Activated CD8-positive, alpha-beta memory T cell treated with anti-CD3 and anti-CD28 coated beads for 36 hours (primary cell): ENCODE data around the gene CS. TPM values are rescaled to one million over a fixed set of nuclear protein-coding genes. Genes with fewer than 3 reads are reported as not detected.

Source experiments
- CTCF ChIA-PET: fragments of 350-600 bp; sonication (Branson Sonifier 250); formaldehyde crosslinking; loops from one replicate; lab custom pipeline; 2021; ENCODE audit warnings: antibody characterized with exemption; lab: Charles Lee
- POLR2A ChIA-PET: fragments of 350-600 bp; sonication (Branson Sonifier 250); formaldehyde crosslinking; loops from one replicate; lab custom pipeline; 2021; ENCODE audit warnings: antibody characterized with exemption; lab: Charles Lee
- total RNA-seq, 2 experiments: library from RNA; stranded (reverse); gene quantifications; one replicate each; pipeline ENCODE4 v1.2.3, GENCODE V29; 2021

The CS gene
- total RNA-seq, 2 experiments from 2014 or later, result 275 to 283 TPM

DNA sequence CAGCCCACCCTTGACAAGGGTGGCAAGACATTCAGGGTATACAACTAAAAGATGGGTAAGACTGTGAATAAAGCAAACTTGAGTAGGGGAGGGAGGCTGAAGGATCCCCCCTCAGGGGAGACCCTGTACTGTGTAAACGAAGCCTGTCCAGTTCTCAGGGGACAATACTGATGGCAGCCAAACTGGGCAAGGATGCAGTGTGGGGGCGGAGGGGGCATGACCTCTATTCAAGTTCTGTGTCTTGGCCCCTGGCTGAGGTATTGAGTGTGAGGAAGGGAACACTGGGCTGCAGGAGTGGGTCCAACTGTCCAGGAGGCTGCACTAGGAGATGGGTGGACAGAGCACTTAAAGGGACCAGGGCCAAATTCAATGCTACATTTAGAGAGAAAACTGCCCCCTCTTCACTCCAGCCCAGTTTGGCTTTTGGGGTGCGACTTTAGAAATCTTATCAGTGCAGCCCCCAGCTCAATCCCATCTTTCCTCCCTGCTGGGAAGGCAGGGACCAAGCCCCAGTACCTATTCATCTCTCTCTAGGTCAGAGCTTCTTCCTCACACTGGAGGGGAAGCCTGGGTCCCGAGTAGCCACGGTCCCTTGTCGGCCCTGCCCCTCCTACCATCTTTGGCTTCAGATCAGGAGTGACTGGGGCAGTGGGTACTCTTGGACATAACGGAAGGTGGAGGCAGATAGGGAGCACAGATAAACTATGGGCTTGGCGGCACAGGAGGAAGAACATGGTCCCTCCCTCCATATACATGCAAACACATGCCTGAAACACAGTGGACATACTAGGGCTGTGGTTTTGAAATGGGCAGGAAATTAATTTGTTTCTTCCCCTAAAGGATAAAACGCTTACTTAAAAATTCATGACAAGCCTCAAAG, 58.5 kb downstream of the CS start:
- POLR2A ChIA-PET, result no interaction called here

DNA sequence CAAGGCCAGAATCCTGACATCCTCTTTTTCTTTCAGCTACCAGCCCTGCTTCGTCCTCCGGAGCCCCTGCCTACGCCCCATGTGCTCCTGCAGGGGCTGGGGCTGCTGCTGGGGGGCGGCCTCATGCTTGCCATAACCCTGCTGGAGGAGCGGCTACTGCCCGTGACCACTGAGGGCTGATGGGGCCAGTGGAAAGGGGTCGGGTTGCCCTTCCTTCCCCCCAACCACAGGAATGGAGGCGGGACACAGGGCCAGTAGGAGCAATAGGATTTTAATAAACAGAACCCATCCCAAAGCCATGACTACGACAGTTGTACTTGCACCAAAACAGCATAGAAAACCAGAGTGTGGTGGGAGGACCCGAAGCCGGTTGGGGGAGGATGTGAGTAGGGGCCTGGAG, 62.6 kb downstream of the CS start:
- ChIA-PET CTCF (interaction anchor here (0.6 kb wide), 1 partner anchor 275 kb away, joined by 3 read pairs; no protein-coding TSS in a partner anchor), POLR2A (interaction anchor here (1.2 kb wide), 1 partner anchor 16 kb away, joined by 3 read pairs; the partner anchor contains the start of gene RNF41)

More for the DNA sequence above, 58.5 kb downstream of the CS start:
- CTCF ChIA-PET, result no interaction called here

DNA sequence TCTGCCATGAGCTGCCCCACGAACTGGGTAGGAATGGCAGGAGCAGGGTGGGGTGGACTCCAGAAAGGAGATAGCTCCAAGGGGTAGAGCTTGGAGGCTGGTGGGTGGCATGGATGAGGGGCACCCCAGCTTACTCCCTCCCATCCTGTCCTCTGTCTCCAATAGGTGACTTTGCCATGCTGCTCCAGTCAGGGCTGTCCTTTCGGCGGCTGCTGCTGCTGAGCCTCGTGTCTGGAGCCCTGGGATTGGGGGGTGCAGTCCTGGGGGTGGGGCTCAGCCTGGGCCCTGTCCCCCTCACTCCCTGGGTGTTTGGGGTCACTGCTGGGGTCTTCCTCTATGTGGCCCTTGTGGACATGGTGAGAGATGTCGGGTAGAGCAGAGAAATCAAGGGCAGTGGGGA, 63.1 kb downstream of the CS start:
- ChIA-PET CTCF (no interaction called here), POLR2A (interaction anchor here (0.6 to 1.2 kb wide), 2 partner anchors 15 to 192 kb away, joined by 3 to 4 read pairs; partner anchors contain the start of gene RNF41)

GRCh38 chr12:56236091-56236490, 64.0 kb downstream of the CS start:
- POLR2A ChIA-PET, result interaction anchor here (0.6 kb wide), 1 partner anchor 193 kb away, joined by 4 read pairs; no protein-coding TSS in a partner anchor
- CTCF ChIA-PET, result interaction anchor here (0.5 to 1.2 kb wide), 2 partner anchors 15 to 46 kb away, joined by 3 to 5 read pairs; partner anchors contain the start of gene SMARCC2

GRCh38 chr12:56234746-56235436, 65.2 kb downstream of the CS start:
- ChIA-PET CTCF (no interaction called here), POLR2A (no interaction called here)

- CTCF ChIA-PET, result interaction anchor here (1.3 kb wide), 1 partner anchor 42 kb away, joined by 3 read pairs; the partner anchor contains the start of gene SMARCC2
- POLR2A ChIA-PET, result no interaction called here
Observed at GRCh38 chr12:56231184-56231582, 68.9 kb downstream of the CS start.

DNA sequence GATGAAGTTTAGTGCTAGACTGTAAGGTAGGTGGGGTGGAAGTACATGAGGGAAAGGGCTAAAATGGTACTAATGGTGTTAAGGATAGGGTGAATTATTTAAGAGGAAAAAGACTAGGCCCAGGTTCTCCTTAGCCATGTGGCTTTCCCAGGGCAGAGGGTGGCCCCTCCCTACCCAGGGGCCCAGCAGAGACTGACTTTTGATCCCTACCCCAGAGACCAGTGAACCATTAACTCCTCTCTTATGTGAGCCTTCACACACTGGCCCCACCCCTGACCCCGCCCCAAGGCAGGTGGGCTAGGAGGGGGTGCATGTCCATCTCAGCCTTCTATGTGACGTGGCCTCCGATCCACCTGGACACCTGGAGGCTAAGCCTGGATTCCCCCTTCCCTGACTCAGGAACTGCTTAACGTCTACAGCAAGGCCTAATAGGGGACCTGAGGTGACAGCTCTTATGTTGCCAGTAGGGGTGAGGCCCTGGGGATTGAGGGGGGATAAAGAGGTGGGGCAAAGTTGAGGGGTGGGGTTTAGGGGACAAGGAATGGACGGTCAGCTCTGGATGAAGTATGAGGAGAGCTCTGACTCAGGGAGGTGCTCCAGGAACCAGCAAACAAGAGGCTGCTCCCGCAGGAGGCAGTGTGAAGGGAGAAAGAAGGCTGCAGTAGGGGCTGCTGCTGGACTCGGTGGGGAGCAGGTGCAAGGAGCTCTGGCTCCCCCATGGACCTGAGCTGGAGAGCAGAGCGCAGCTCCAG, 69.5 kb downstream of the CS start:
- ChIA-PET CTCF (interaction anchor here (1.3 kb wide), 1 partner anchor 41 kb away, joined by 3 read pairs; the partner anchor contains the start of gene SMARCC2), POLR2A (interaction anchor here (0.7 kb wide), 1 partner anchor 113 kb away, joined by 6 read pairs; the partner anchor contains the start of gene ZC3H10)

GRCh38 chr12:56229916-56230431, 70.2 kb downstream of the CS start, which contains the start of gene SLC39A5:
TSS of gene SLC39A5 (plus strand) at chr12:56230051. CDS start at chr12:56231275, 1,224 bp downstream.
- CTCF ChIA-PET, result interaction anchor here (1.3 kb wide), 1 partner anchor 40 kb away, joined by 3 read pairs; the partner anchor contains the start of gene SMARCC2
- POLR2A ChIA-PET, result interaction anchor here (0.7 kb wide), 1 partner anchor 112 kb away, joined by 6 read pairs; the partner anchor contains the start of gene ZC3H10

DNA sequence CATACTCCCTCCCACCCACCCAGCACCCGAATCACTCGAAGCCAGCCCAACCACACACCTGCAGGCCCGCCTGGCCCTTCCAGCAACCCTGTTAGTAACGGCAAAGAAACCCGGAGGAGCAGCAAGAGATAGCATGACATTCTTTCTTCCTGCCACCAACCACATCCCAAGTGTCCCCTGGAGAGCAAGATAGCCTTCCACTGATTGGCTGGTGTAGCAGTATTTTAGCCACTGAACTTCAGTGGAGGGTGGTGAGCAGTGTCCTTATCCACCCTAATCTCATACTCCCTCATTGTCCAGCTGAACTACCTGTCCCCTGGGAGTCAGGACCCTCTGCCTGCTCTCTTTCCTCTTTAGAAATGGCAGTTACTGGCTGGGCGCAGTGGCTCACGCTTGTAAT, 71.0 kb downstream of the CS start:
- ChIA-PET CTCF (interaction anchor here (0.6 kb wide), 1 partner anchor 39 kb away, joined by 3 read pairs; no protein-coding TSS in a partner anchor), POLR2A (no interaction called here)

DNA sequence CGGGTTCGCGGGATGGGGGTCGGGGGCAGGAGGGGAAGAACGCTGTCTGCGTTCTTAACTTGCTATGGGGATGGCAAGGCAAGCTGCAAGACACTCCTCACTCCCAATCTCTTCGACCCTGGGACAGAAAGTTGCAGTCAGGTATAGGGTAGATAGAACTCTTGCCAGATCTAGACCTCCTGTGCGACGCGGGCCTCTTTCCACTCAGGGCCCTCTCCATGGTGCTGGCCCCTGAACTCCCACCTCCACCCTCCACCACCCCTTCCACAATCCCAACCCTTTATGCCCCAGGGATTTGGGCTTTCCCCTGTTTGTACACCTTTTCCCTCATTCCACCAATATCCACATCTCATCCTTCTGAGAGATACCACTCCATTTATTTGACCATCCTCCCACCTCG, 75.2 kb downstream of the CS start:
- POLR2A ChIA-PET, result no interaction called here
- CTCF ChIA-PET, result interaction anchor here (1.0 to 4.3 kb wide), 2 partner anchors 36 to 247 kb away, joined by 3 to 21 read pairs; partner anchors contain the start of gene SMARCC2

GRCh38 chr12:56224102-56224701, 75.9 kb downstream of the CS start, which contains the start of gene NABP2:
TSS of gene NABP2 (plus strand) at chr12:56224342. CDS start at chr12:56224857, 515 bp downstream.
- CTCF ChIA-PET, result interaction anchor here (0.7 to 4.3 kb wide), 3 partner anchors 35 to 264 kb away, joined by 3 to 21 read pairs (median 3); partner anchors contain the start of genes GLS2 and SMARCC2
- POLR2A ChIA-PET, result interaction anchor here (0.7 kb wide), 1 partner anchor 297 kb away, joined by 5 read pairs; the partner anchor contains the start of gene PYM1

GRCh38 chr12:56223571-56224101, 76.5 kb downstream of the CS start:
- ChIA-PET POLR2A (interaction anchor here (0.7 to 2.2 kb wide), 2 partner anchors 106 to 296 kb away, joined by 5 to 11 read pairs; partner anchors contain the start of genes PYM1, RPL41 and ZC3H10), CTCF (interaction anchor here (0.7 to 4.3 kb wide), 6 partner anchors 34 to 264 kb away, joined by 3 to 21 read pairs (median 4); partner anchors contain the start of genes ANKRD52, GLS2 and SMARCC2)

GRCh38 chr12:56222531-56222895, 77.6 kb downstream of the CS start:
- POLR2A ChIA-PET, result interaction anchor here (0.7 to 2.2 kb wide), 7 partner anchors 33 to 393 kb away, joined by 3 to 17 read pairs (median 4); partner anchors contain the start of genes ANKRD52, DNAJC14, PA2G4 and RPL41
- CTCF ChIA-PET, result interaction anchor here (1.1 to 4.3 kb wide), 10 partner anchors 15 to 95 kb away, joined by 3 to 21 read pairs (median 4); partner anchors contain the start of genes ANKRD52 and SMARCC2

- POLR2A ChIA-PET, result interaction anchor here (0.7 to 2.2 kb wide), 9 partner anchors 15 to 393 kb away, joined by 3 to 17 read pairs (median 3); partner anchors contain the start of genes ANKRD52, COQ10A, DNAJC14 and PA2G4
- CTCF ChIA-PET, result interaction anchor here (0.7 to 4.3 kb wide), 12 partner anchors 14 to 102 kb away, joined by 3 to 21 read pairs (median 4); partner anchors contain the start of genes ANKRD52 and SMARCC2
Observed at GRCh38 chr12:56221757-56222530, 78.2 kb downstream of the CS start, which contains the start of gene RNF41. TSS of gene RNF41 (minus strand) at chr12:56221922. CDS start at chr12:56214047, 7,875 bp downstream.
